LNCaP clone FGC (cell line): ENCODE data around the gene STPG4.
A peak's percentile ranks its signal among the peaks of the same experiment; 100 is the strongest.
"Not testable (repeated sequence)": the region's sequence is repeated elsewhere in the genome, so short reads cannot be mapped to it uniquely, and the experiment has no call there.

Experiments
- DNase-seq: peaks from one replicate; pipeline ENCODE4 v3.0.0-alpha.2; 2011; ENCODE audit warnings: low read depth
- H3K4me3 ChIP-seq: 2 replicates; pipeline ENCODE4 v1.5.1; 2011; ENCODE audit warnings: mild to moderate bottlenecking, low read depth, low read length, control low read depth
- CTCF ChIP-seq: IDR thresholded peaks from 2 replicates; pipeline ENCODE4 v1.5.1; 2012; ENCODE audit warnings: mild to moderate bottlenecking; ENCODE audit not compliant: control insufficient read depth, insufficient read depth; ENCODE audit errors: extremely low read depth

STPG4 gene

DNA sequence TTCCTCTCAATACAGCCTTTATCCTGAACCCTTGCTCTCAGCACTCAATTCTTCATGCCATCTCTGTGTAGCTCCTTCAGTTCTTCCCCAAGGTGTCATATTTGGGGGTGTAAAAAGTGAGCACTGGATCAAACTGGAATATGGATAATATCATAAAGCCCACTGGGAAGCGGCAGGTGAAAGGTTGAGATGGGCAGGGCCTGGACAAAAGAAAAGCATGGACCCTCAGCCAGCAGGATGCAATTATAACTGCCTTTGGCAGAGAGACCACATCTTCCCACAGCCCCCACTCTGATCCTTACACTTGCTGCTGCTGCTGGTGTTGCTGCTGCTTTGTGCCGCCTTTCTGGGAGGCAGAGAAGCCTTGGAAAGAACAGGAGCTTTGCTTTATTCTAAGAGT, 31.2 kb upstream of the STPG4 start:
- no peak overlapping the region for H3K4me3 ChIP-seq
- DNase-seq = no peak
- TF ChIP-seq CTCF = no peak

GRCh38 chr2:47185098-47185497, 30.0 kb upstream of the STPG4 start:
- not testable (repeated sequence) for H3K4me3 ChIP-seq, DNase-seq

- no peak overlapping the region for H3K4me3 ChIP-seq
- TF ChIP-seq CTCF = no peak
- no peak for DNase-seq
Observed at GRCh38 chr2:47181176-47181575, 26.1 kb upstream of the STPG4 start.

- TF ChIP-seq CTCF = no peak
- no peak overlapping the region for H3K4me3 ChIP-seq
- DNase-seq = no peak
Observed at GRCh38 chr2:47180531-47180930, 25.4 kb upstream of the STPG4 start.

DNA sequence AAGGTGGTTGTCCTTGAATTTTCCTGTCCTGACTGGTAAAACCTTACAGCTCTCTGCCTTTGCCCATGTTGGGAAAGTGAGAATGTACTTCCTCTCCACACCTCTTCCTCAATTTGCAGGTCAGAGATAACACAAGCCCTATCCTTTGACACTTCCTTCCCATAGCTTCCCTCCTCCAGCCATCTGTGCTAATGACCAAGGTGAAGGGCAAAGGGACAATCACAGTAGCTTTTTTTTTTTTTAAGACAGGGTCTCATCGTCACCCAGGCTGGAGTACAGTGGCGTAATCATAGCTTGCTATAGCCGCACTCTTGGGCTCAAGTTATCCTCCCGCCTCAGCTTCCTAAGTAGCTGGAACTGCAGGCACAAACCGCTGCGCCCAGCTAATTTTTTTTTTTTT, 24.3 kb upstream of the STPG4 start:
- no peak for TF ChIP-seq CTCF
- DNase-seq = no peak
- no peak overlapping the region for H3K4me3 ChIP-seq

DNA sequence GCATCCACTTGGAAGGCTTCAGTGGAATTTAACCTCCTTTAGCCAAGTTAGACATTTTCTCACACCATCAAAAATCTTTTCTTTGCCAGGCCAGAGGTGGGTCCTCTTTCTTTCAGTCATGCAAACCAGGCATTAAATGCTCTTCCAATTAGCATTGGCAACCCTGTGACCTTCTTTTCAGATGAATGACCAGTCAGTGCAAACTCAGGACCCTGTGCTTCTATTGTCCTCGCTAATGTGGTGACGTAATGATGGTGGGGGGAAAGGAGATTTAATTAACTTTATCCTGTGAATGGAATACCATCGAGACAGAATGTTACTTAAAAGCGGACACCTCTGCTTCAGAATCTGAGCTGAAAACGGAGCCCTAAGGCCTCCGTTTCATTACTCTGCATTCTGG, 23.2 kb upstream of the STPG4 start:
- no peak for DNase-seq
- no peak overlapping the region for H3K4me3 ChIP-seq
- TF ChIP-seq CTCF = no peak

DNA sequence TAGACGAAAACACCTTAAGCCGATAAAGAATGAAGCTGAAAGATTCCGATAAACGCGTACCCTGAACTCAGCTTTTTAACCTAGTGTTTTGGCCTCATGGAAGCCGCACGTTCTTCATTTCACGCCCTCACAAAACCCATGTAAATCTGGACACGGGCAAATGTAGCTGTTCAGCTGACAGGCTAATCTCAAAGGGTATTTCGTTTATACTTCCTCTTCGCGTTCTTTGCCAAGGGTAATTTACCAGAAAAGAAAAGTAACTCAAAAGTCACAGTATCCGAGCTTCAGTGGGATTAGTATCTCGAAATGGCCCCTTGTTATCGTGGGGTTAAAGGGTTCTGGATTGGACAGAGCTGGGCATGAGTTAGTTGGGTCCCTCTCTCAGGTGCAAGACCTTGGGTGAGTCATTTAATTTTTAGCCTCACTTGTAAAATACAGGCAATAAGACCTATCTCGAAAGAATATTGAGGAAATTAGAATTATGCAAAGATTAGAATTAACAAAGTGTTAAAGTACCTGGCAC, 22.0 kb upstream of the STPG4 start:
- TF ChIP-seq CTCF = no peak
- H3K4me3 ChIP-seq = peak overlapping the region; percentile 95
- no peak for DNase-seq

DNA sequence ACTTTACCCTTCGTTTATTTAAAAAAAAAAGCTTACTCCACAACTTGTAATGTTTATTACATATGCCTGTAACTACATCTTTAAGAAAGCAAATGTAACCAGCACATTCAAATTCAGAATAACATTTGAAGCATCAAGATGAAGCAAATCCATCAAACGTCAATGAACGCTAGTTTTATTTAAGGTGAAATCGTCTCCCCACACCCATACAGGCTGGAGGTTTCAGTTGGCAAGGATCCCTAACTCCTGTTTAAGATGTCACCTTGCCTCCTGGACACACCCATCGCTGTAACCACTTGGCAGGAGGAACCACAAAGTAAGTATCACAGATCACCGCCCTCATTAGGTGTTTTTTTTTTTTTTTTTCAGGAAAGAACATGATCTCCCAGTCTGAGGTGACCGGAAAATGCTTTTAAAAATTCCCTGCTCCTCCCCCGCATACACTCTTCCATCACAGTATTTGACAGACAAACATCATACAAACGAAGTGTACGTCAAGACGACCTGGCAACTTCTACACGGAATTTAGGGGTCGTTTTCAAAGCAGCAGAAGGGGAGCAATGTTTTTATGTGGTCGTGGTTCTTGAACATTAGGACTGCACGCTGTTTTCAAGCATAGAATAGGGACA, 19.7 kb upstream of the STPG4 start:
- H3K4me3 ChIP-seq = peak overlapping the region; percentile 95
- DNase-seq = peak; percentile 90
- TF ChIP-seq CTCF = no peak
